Renal cortical epithelial cell (primary cell): ENCODE results near the gene TMEM59. TPM values are rescaled to one million over a fixed set of nuclear protein-coding genes. Genes with fewer than 3 reads are reported as not detected.
"Not testable (repeated sequence)": the region's sequence is repeated elsewhere in the genome, so short reads cannot be mapped to it uniquely, and the experiment has no call there.

Experiments
- DNase-seq: peaks from one replicate; pipeline ENCODE4 v3.0.0-alpha.2; 2011; ENCODE audit warnings: low read depth
- total RNA-seq: library from RNA; depleted of rRNA; stranded (reverse); fragments of >200 nt; gene quantifications from 2 replicates; pipeline ENCODE4 v1.2.3, GENCODE V29; 2014

The TMEM59 gene
- total RNA-seq, 1 donor from 2014 or later: 426 TPM

- DNase-seq: no peak
These were observed 39.5 kb downstream of the TMEM59 start for GRCh38 chr1:54013393-54014008.

GRCh38 chr1:54012863-54013262 is 40.1 kb downstream of the TMEM59 start:
- DNase-seq: no peak

- no peak for DNase-seq
These were observed 41.0 kb downstream of the TMEM59 start for GRCh38 chr1:54012008-54012325.

GRCh38 chr1:54011316-54012007 is 41.5 kb downstream of the TMEM59 start:
- no peak for DNase-seq

GRCh38 chr1:54010415-54011117 is 42.4 kb downstream of the TMEM59 start:
- no peak for DNase-seq

GRCh38 chr1:54009406-54009805 is 43.6 kb downstream of the TMEM59 start:
- DNase-seq: no peak

- no peak for DNase-seq
These were observed 44.1 kb downstream of the TMEM59 start for GRCh38 chr1:54008876-54009275.

GRCh38 chr1:54007613-54008012 is 45.4 kb downstream of the TMEM59 start:
- DNase-seq: no peak

GRCh38 chr1:54006508-54006907 is 46.5 kb downstream of the TMEM59 start:
- no peak for DNase-seq

GRCh38 chr1:54004481-54005049 is 48.4 kb downstream of the TMEM59 start:
- DNase-seq: no peak

- DNase-seq: not testable (repeated sequence)
These were observed 49.1 kb downstream of the TMEM59 start for GRCh38 chr1:54003750-54004480.

GRCh38 chr1:54003249-54003646 is 49.8 kb downstream of the TMEM59 start:
- DNase-seq: no peak

- no peak for DNase-seq
These were observed 50.3 kb downstream of the TMEM59 start for GRCh38 chr1:54002544-54003248.

GRCh38 chr1:54001591-54001990 is 51.4 kb downstream of the TMEM59 start:
- no peak for DNase-seq

- no peak for DNase-seq
These were observed 53.1 kb downstream of the TMEM59 start for GRCh38 chr1:53999920-54000319.

- no peak for DNase-seq
These were observed 54.8 kb downstream of the TMEM59 start for GRCh38 chr1:53998223-53998622.

GRCh38 chr1:53995683-53996082 is 57.3 kb downstream of the TMEM59 start:
- no peak for DNase-seq

- not testable (repeated sequence) for DNase-seq
These were observed 58.5 kb downstream of the TMEM59 start for GRCh38 chr1:53994516-53994915.

GRCh38 chr1:53992085-53992874 is 60.7 kb downstream of the TMEM59 start:
- DNase-seq: no peak

GRCh38 chr1:53987880-53988279 is 65.1 kb downstream of the TMEM59 start:
- peak; percentile 22 for DNase-seq

- no peak for DNase-seq
These were observed 66.5 kb downstream of the TMEM59 start for GRCh38 chr1:53986458-53986857.
